Nephron progenitor cell (in vitro differentiated cells): ENCODE data around the gene NOB1.

ENCODE experiments used
- DNase-seq: peaks from one replicate; pipeline ENCODE4 v3.0.0; 2021
- H3K27ac Mint-ChIP-seq: 2 replicates; pipeline ENCODE4 v1.8.0; 2021; ENCODE audit warnings: mild to moderate bottlenecking, moderate library complexity, mixed read lengths
- H3K27me3 Mint-ChIP-seq: 2 replicates; pipeline ENCODE4 v1.8.0; 2021; ENCODE audit warnings: mild to moderate bottlenecking, low read depth, mixed read lengths; ENCODE audit not compliant: poor library complexity
- H3K36me3 Mint-ChIP-seq: 2 replicates; pipeline ENCODE4 v1.8.0; 2021; ENCODE audit warnings: low read depth, mixed read lengths
- H3K4me1 Mint-ChIP-seq: 2 replicates; pipeline ENCODE4 v1.8.0; 2021; ENCODE audit warnings: mixed read lengths
- H3K4me3 Mint-ChIP-seq: 2 replicates; pipeline ENCODE4 v1.8.0; 2021; ENCODE audit warnings: mild to moderate bottlenecking, moderate library complexity, mixed read lengths
- H3K9me3 Mint-ChIP-seq: 2 replicates; pipeline ENCODE4 v1.8.0; 2021; ENCODE audit warnings: mild to moderate bottlenecking, moderate library complexity, mixed read lengths
- TF ChIP-seq, protein P1 (sequence below): fragments of 200-600 bp; sonication (generic); IDR thresholded peaks from 2 replicates; pipeline ENCODE4 v1.5.0; 2021; ENCODE audit warnings: antibody characterized with exemption

NOB1 gene

DNA sequence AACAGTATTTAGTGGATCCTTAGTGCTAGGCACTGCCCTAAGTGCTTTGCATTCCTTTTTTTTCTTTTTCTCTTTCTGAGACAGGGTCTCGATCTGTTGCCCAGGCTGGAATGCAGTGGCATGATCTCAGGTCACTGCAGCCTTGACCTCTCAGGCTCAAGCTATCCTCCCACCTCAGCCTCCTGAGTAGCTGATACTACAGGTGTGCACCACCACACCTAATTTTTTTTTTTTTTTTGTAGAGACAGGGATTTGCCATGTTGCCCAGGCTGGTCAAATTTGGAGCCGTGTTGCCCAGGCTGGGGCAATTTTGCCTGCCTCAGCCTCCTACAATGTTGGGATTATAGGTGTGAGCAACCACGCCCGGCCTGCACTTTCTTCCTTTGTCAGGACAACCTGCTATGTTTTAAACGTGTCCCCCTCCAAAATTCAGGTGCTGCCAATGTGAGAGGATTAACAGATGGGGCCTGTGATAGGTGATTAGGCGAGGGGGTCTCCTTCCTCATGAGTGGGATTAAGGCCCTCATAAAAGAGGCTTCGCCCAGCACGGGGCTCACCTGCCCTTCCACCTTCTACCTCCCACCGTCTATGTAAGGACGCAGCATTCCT is 33.8 kb downstream of the NOB1 start:
- no peaks in the 10 kb centered on the region for H3K27me3 Mint-ChIP-seq
- no peak overlapping the region for H3K27ac Mint-ChIP-seq
- TF ChIP-seq, protein P1, sequence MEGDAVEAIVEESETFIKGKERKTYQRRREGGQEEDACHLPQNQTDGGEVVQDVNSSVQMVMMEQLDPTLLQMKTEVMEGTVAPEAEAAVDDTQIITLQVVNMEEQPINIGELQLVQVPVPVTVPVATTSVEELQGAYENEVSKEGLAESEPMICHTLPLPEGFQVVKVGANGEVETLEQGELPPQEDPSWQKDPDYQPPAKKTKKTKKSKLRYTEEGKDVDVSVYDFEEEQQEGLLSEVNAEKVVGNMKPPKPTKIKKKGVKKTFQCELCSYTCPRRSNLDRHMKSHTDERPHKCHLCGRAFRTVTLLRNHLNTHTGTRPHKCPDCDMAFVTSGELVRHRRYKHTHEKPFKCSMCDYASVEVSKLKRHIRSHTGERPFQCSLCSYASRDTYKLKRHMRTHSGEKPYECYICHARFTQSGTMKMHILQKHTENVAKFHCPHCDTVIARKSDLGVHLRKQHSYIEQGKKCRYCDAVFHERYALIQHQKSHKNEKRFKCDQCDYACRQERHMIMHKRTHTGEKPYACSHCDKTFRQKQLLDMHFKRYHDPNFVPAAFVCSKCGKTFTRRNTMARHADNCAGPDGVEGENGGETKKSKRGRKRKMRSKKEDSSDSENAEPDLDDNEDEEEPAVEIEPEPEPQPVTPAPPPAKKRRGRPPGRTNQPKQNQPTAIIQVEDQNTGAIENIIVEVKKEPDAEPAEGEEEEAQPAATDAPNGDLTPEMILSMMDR, result no peak
- no peak overlapping the region for H3K4me3 Mint-ChIP-seq
- peaks cover 26% of the 10 kb centered on the region for H3K36me3 Mint-ChIP-seq
- H3K4me1 Mint-ChIP-seq, result peaks cover 14% of the 10 kb centered on the region
- no peak for DNase-seq
- no peaks in the 10 kb centered on the region for H3K9me3 Mint-ChIP-seq

DNA sequence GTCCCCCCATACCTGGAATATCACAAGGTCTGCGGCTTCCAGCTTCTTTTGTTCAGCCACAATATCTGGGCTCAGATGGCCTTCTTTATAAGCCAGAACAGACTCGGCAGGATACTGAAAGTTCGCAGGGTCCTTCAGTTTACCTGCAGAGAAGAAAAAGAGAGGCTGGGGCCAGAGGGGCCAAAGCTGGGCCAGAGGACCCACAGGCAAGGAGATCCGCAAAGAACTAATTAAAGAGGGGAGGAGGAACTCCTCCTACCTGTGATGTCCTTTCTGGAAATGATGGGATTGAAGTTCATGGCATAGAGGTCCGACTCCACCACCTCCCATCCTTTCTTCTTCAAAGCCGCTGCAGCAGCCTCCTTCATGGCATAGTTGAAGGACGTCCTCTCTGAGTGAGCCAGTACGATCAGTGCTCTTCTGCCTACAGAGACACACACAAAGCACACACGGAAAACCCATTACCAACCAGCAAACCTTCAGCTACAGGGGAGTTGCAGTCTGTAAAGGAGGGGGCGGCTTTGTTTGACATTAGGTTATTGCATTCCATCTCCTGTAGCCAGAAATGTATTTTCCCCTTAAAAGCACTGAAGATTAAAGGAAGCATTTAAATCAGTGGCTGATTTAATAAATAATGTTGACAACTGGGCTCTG is 36.5 kb downstream of the NOB1 start:
- H3K27me3 Mint-ChIP-seq, result no peaks in the 10 kb centered on the region
- TF ChIP-seq, protein P1, result no peak
- H3K36me3 Mint-ChIP-seq, result peaks cover 30% of the 10 kb centered on the region
- H3K4me1 Mint-ChIP-seq, result no peaks in the 10 kb centered on the region
- H3K4me3 Mint-ChIP-seq, result no peak overlapping the region
- no peak for DNase-seq
- H3K9me3 Mint-ChIP-seq, result no peaks in the 10 kb centered on the region
- H3K27ac Mint-ChIP-seq, result peak overlapping the region; percentile 55

DNA sequence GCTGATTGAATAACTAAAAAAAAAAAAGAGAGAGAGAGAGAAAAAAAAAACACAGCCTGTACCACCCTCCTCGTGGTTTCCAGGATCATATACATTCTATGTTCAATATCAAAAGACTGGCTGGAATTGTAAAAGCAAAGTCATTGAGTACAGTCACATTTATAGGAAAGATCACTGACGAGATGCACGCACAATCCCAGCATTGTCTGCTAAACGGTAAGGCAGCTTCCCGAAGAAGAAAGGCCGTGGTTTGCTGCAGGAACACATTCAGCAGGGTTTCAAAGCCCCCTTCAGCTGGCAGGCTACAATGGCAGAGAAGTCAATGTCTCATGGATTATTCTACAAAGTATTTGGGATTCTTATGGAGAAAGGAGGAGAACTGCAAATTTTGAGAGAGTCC is 37.7 kb downstream of the NOB1 start:
- TF ChIP-seq, protein P1, result no peak
- H3K27me3 Mint-ChIP-seq, result no peaks in the 10 kb centered on the region
- DNase-seq, result no peak
- peak overlapping the region; percentile 51 for H3K27ac Mint-ChIP-seq
- H3K4me1 Mint-ChIP-seq, result no peaks in the 10 kb centered on the region
- peaks cover 35% of the 10 kb centered on the region for H3K36me3 Mint-ChIP-seq
- H3K9me3 Mint-ChIP-seq, result no peaks in the 10 kb centered on the region
- H3K4me3 Mint-ChIP-seq, result no peak overlapping the region

DNA sequence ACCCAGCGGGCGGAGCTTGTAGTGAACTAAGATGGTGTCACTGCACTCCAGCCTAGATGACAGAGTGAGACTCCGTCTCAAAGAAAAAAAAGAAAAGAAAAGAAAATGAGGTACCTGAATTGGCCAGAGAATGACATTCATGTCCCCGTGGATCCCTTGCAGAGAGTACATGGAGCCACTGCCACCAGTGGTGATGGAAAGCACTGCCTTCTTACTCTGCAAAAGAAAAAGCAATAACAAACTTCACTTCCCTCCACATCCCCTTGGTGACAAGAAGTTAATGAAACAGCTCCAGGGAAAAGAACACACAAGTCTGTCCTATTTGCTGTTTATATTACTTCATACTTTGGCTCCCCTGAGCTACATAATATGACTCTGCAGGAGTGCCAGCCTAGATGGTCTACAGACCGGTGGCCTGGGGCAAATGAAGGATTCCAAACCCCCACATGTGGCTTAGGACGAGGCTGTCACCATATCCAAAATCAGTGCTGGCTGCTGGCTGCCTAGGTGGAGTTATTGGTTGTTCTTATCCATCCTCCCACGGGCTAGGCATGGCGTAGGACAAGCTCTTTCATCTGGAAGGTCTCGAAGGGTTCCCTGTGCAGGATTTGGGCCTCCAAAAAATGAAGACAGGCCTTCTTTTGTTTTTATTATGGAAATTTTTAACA is 41.7 kb downstream of the NOB1 start:
- no peak for DNase-seq
- Mint-ChIP-seq H3K36me3 (peaks cover 30% of the 10 kb centered on the region), H3K27ac (peak overlapping the region; percentile 38), H3K9me3 (no peaks in the 10 kb centered on the region), H3K4me1 (peaks cover 7% of the 10 kb centered on the region), H3K4me3 (no peak overlapping the region), H3K27me3 (no peaks in the 10 kb centered on the region)
- TF ChIP-seq, protein P1, result no peak

DNA sequence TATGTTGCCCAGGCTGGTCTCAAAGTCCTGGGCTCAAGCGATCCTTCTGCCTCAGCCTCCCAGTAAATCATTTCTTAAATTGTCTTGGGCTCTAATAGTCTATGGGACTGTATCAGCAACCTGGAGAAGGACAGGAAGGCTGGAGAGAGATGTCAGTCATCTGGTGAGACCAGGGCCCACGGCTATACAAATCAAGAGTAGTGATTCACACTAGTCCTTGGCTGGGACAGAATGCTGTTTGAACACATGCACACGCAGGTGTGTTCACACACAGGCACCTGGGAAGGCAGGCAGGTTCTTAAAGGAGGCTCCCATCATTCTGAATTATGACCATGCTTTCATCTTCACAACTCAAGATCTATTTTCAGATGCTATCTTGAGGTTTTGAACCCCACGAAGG is 42.4 kb downstream of the NOB1 start:
- no peaks in the 10 kb centered on the region for H3K27me3 Mint-ChIP-seq
- TF ChIP-seq, protein P1, result no peak
- no peaks in the 10 kb centered on the region for H3K9me3 Mint-ChIP-seq
- no peak for DNase-seq
- H3K4me1 Mint-ChIP-seq, result peaks cover 12% of the 10 kb centered on the region
- H3K36me3 Mint-ChIP-seq, result peaks cover 26% of the 10 kb centered on the region
- H3K27ac Mint-ChIP-seq, result no peak overlapping the region
- H3K4me3 Mint-ChIP-seq, result no peak overlapping the region
